H1 (cell line): ENCODE results near the gene CUBN. TPM values are rescaled to one million over a fixed set of nuclear protein-coding genes. Genes with fewer than 3 reads are reported as not detected.

Experiments
- ASH2L ChIP-seq: fragments of 200-600, 300-600 bp; sonication (generic); IDR thresholded peaks from one replicate; pipeline ENCODE4 v1.7.1; 2017; ENCODE audit warnings: low read length
- BRCA1 ChIP-seq: IDR thresholded peaks from 2 replicates; pipeline ENCODE4 v1.6.1; 2012; ENCODE audit warnings: low read depth, low read length, improper control_type of control experiment
- GABPA ChIP-seq: IDR thresholded peaks from 2 replicates; pipeline ENCODE4 v1.6.1; 2011; ENCODE audit warnings: mild to moderate bottlenecking, low read length, moderate library complexity, borderline replicate concordance; ENCODE audit not compliant: insufficient read depth
- polyA plus RNA-seq, 7 experiments: library from polyadenylated mRNA; depleted of rRNA in 3 of 7; stranded (reverse) in 5 of 7; unstranded in 2 of 7; fragments of >200 nt in 5 of 7; fragments of 200-250 nt in 2 of 7; gene quantifications; 1 replicate in 5 of 7; 2 replicates in 1 of 7; 4 replicates in 1 of 7; pipeline versions ENCODE4 v1.2.1 to v1.2.3, GENCODE V29; 2011 to 2013; ENCODE audit warnings: missing spikeins in 2 of 7, mixed read lengths in 2 of 7
- total RNA-seq: library from RNA; stranded (reverse); fragmentation: NEBNext Ultra II Directional; extraction: Animal tissue kit (Norgen Biotek cat#: 25700); gene quantifications from 2 replicates; pipeline ENCODE4 v1.2.1, GENCODE V29; 2021

CUBN gene
- total and polyA plus RNA-seq, 2 of the 8 experiments (the other 6 are each of a cell fraction or from before 2014, with no cell fraction given), result 0.04 to 0.08 TPM

DNA sequence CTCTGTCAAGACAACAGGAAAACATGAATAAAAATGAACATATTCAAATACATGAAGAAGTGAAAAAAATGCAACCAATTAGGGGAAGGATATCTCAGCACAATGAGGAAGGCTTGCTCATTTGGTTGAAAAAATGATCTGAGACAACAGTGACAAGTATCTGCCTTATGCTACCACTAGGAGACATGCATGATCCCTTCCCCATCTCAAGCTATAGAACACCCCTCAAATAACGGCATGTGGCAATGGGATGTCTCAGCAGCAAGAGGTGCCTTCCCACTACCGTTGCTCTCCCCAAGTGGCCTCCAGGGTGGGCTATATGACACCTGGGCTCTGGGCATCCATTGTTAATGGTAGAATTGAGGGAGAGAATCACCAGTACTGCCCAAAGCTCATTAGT is 214.3 kb downstream of the CUBN start (continued):
- TF ChIP-seq BRCA1, result no peak
- no peak for TF ChIP-seq GABPA
- no peak for TF ChIP-seq ASH2L
